HepG2 (cell line): Measurements from ENCODE around the gene BTBD7. TPM values are rescaled to one million over a fixed set of nuclear protein-coding genes. Genes with fewer than 3 reads are reported as not detected.

Source experiments
- ATAC-seq: fragments of 200-7000 bp; cut with Tn5 transposase; 3 replicates; pipeline ENCODE4 v1.9.1; 2020; ENCODE audit warnings: mild to moderate bottlenecking, moderate library complexity
- BruUV-seq: library from RNA; stranded (reverse); fragments of 400-500 nt; replicated peaks from 2 replicates; lab custom pipeline; 2021; lab: Mats Ljungman, UMichigan
- CTCF ChIA-PET: fragments of 300-600 bp; formaldehyde crosslinking; extraction: SDS; loops from one replicate; lab custom pipeline; 2021; ENCODE audit warnings: low total read pairs, inconsistent platforms, low intra/inter-chr PET ratio; lab: Yijun Ruan, JAX
- POLR2A ChIA-PET: fragments of 350-600 bp; sonication (Branson Sonifier 250); formaldehyde crosslinking; loops from one replicate; lab custom pipeline; 2020; ENCODE audit warnings: antibody characterized with exemption, inconsistent platforms; lab: Yijun Ruan, JAX
- DNase-seq: peaks from one replicate; pipeline ENCODE4 v3.0.0-alpha.2; 2015; ENCODE audit warnings: low spot score
- FAIRE-seq: peaks from 3 replicates; lab custom pipeline; 2011; peaks lifted over from hg19 to GRCh38; lab: Jason Lieb, UNC
- H2AFZ ChIP-seq: one replicate; pipeline ENCODE4 v1.6.1; 2011; ENCODE audit warnings: low read length, inconsistent platforms
- H3K27ac ChIP-seq: fragments of 300-600 bp; 3 replicates; pipeline ENCODE4 v1.8.0; 2011; ENCODE audit warnings: mixed run types, mild to moderate bottlenecking, mixed read lengths, low read length, inconsistent platforms; ENCODE audit not compliant: insufficient read depth; ENCODE audit errors: extremely low read length
- H3K27me3 ChIP-seq, 2 experiments: fragments of 200-600 bp in 1 of 2; 2 replicates in 1 of 2; 3 replicates in 1 of 2; pipeline versions ENCODE4 v1.6.0 to v1.8.0; 2011; ENCODE audit warnings: low read length in 2 of 2, mild to moderate bottlenecking in 2 of 2, moderate library complexity in 2 of 2, inconsistent platforms in 1 of 2; ENCODE audit not compliant: insufficient read depth in 2 of 2, control insufficient read depth in 1 of 2
- H3K36me3 ChIP-seq, 2 experiments: fragments of 200-600 bp in 1 of 2; replicated peaks in 1 of 2; 2 replicates in 1 of 2; 3 replicates in 1 of 2; pipeline versions ENCODE4 v1.5.1 to v1.8.0; 2011; ENCODE audit warnings: low read length in 2 of 2, inconsistent platforms in 1 of 2; ENCODE audit not compliant: insufficient read depth in 2 of 2, control insufficient read depth in 1 of 2
- H3K4me1 ChIP-seq: 2 replicates; pipeline ENCODE4 v1.5.1; 2012; ENCODE audit warnings: low read length, inconsistent platforms; ENCODE audit not compliant: insufficient read depth
- H3K4me2 ChIP-seq: 2 replicates; pipeline ENCODE4 v1.6.0; 2011; ENCODE audit warnings: low read depth, low read length, inconsistent platforms
- H3K4me3 ChIP-seq, 3 experiments: fragments of 200-600 bp in 1 of 3; sonication (generic), shearing (Covaris generic) in 1 of 3; replicated peaks in 1 of 3; 2 replicates each; pipeline ENCODE4 v1.5.1; 2011 to 2016; ENCODE audit warnings: low read length in 3 of 3, inconsistent platforms in 2 of 3, low read depth in 2 of 3, mild to moderate bottlenecking in 2 of 3, control low read depth in 1 of 3, mixed read lengths in 1 of 3; ENCODE audit not compliant: insufficient read depth in 1 of 3
- H3K79me2 ChIP-seq: one replicate; pipeline ENCODE4 v1.6.1; 2011; ENCODE audit warnings: low read length, inconsistent platforms; ENCODE audit not compliant: insufficient read depth
- H3K9ac ChIP-seq: 2 replicates; pipeline ENCODE4 v1.6.0; 2011; ENCODE audit warnings: mild to moderate bottlenecking, low read depth, low read length, inconsistent platforms; ENCODE audit not compliant: insufficient read depth
- H3K9me3 ChIP-seq: 2 replicates; pipeline ENCODE4 v1.5.1; 2012; ENCODE audit warnings: mild to moderate bottlenecking, low read length
- H4K20me1 ChIP-seq: 2 replicates; pipeline ENCODE4 v1.6.0; 2011; ENCODE audit warnings: inconsistent platforms, mild to moderate bottlenecking, low read length, moderate library complexity; ENCODE audit not compliant: insufficient read depth
- ATF5 ChIP-seq: sonication (generic); formaldehyde crosslinking; IDR thresholded peaks from 2 replicates; pipeline ENCODE4 v1.4.0; 2020; ENCODE audit warnings: mild to moderate bottlenecking, low read depth, missing genetic modification reagents
- ATF7 ChIP-seq, 2 experiments: fragments of 450-650 bp in 1 of 2; sonication (generic) in 1 of 2; formaldehyde crosslinking in 1 of 2; IDR thresholded peaks; 2 replicates each; pipeline versions ENCODE4 v1.4.0 to v1.6.1; 2016 to 2020; ENCODE audit warnings: antibody characterized with exemption in 1 of 2, mild to moderate bottlenecking in 1 of 2, missing genetic modification reagents in 1 of 2
- CENPX ChIP-seq: sonication (generic); formaldehyde crosslinking; IDR thresholded peaks from 2 replicates; pipeline ENCODE4 v1.9.0; 2021; ENCODE audit warnings: mild to moderate bottlenecking, missing genetic modification reagents, moderate library complexity
- CREM ChIP-seq, 2 experiments: sonication (generic) in 1 of 2; formaldehyde crosslinking in 1 of 2; IDR thresholded peaks; 2 replicates each; pipeline versions ENCODE4 v1.4.0 to v1.6.1; 2016 to 2020; ENCODE audit warnings: antibody characterized with exemption in 1 of 2, mild to moderate bottlenecking in 1 of 2, missing genetic modification reagents in 1 of 2
- FIP1L1 ChIP-seq: fragments of 200-400 bp; formaldehyde crosslinking; IDR thresholded peaks from 2 replicates; pipeline ENCODE4 v1.6.1; 2018; ENCODE audit warnings: low read depth, mild to moderate bottlenecking, low read length, moderate library complexity, borderline replicate concordance; ENCODE audit not compliant: insufficient read depth
- MTF1 ChIP-seq: sonication (generic); formaldehyde crosslinking; IDR thresholded peaks from 2 replicates; pipeline ENCODE4 v1.5.0; 2020; ENCODE audit warnings: missing genetic modification reagents
- PHF5A ChIP-seq: IDR thresholded peaks from one replicate; pipeline ENCODE4 v1.6.1; 2018; ENCODE audit warnings: low read depth, missing genetic modification reagents; ENCODE audit not compliant: unreplicated experiment
- RAD21 ChIP-seq: fragments of 450-650 bp; formaldehyde crosslinking; IDR thresholded peaks from 2 replicates; pipeline ENCODE4 v1.5.0; 2020; ENCODE audit warnings: mild to moderate bottlenecking
- RBFOX2 ChIP-seq: fragments of 200-400 bp; formaldehyde crosslinking; IDR thresholded peaks from 2 replicates; pipeline ENCODE4 v1.6.1; 2017; ENCODE audit warnings: low read depth, mild to moderate bottlenecking, low read length
- ZNF3 ChIP-seq: IDR thresholded peaks from 2 replicates; pipeline ENCODE4 v1.7.0; 2017; ENCODE audit warnings: inconsistent platforms
- ZNF329 ChIP-seq: sonication (generic); formaldehyde crosslinking; IDR thresholded peaks from 2 replicates; pipeline ENCODE4 v1.9.0; 2021; ENCODE audit warnings: low read depth, mild to moderate bottlenecking, missing genetic modification reagents
- ZNF512 ChIP-seq: sonication (generic); formaldehyde crosslinking; IDR thresholded peaks from 2 replicates; pipeline ENCODE4 v1.4.0; 2020; ENCODE audit warnings: mild to moderate bottlenecking, missing genetic modification reagents
- ZNF570 ChIP-seq: sonication (generic); formaldehyde crosslinking; IDR thresholded peaks from 2 replicates; pipeline ENCODE4 v1.4.0; 2020; ENCODE audit warnings: mild to moderate bottlenecking, missing genetic modification reagents, borderline replicate concordance
- ZNF580 ChIP-seq: IDR thresholded peaks from 2 replicates; pipeline ENCODE4 v1.6.1; 2016; ENCODE audit warnings: low read depth, borderline replicate concordance
- ZNF644 ChIP-seq: IDR thresholded peaks from 2 replicates; pipeline ENCODE4 v1.6.1; 2016; ENCODE audit warnings: low read depth
- WGBS: methylation state at CpG from one replicate; pipeline ENCODE4 v1.1.6; 2017; ENCODE audit warnings: low lambda C conversion rate; 5-methylcytosine and 5-hydroxymethylcytosine counted together
- in situ Hi-C: cut with HindIII; loops from 2 replicates; pipeline ENCODE4 v1.10.0; 2017; ENCODE audit warnings: low pct_unique_long_range_greater_than_20kb; ENCODE audit not compliant: extremely low pct_ligation_motif_present
- intact Hi-C: fragments of 100-400 bp; cut with micrococcal nuclease; formaldehyde crosslinking; loops from one replicate; pipeline ENCODE4 v1.10.0; 2022; ENCODE audit not compliant: unreplicated experiment
- polyA plus RNA-seq, 8 experiments: library from polyadenylated mRNA; depleted of rRNA in 3 of 8; stranded (reverse) in 7 of 8; unstranded in 1 of 8; fragments of >200 nt; fragmentation: Illumina TruSeq in 4 of 8; extraction: Trizol in 4 of 8; gene quantifications; 2 replicates each; pipeline versions ENCODE4 v1.2.1 to v1.2.3, GENCODE V29; 2011 to 2016; ENCODE audit warnings: low read depth in 4 of 8, missing spikeins in 1 of 8, mixed read lengths in 1 of 8; ENCODE audit not compliant: insufficient read depth in 1 of 8
- total RNA-seq, 5 experiments: library from RNA; depleted of rRNA; stranded (reverse); fragments of >200 nt; fragmentation: Illumina TruSeq; extraction: Trizol; gene quantifications; 2 replicates each; pipeline ENCODE4 v1.2.3, GENCODE V29; 2016; ENCODE audit warnings: low read depth in 1 of 5
- TF ChIP-seq, protein P1 (sequence below): sonication (generic); formaldehyde crosslinking; IDR thresholded peaks from 2 replicates; pipeline ENCODE4 v1.5.0; 2020; ENCODE audit warnings: mild to moderate bottlenecking, missing genetic modification reagents

BTBD7 gene
- total and polyA plus RNA-seq, 2 of the 13 experiments (the other 11 are each of a cell fraction or from before 2014, with no cell fraction given), result 11.6 to 15.2 TPM

- CTCF ChIA-PET, result no interaction called here
Observed at GRCh38 chr14:93369713-93370266, 37.0 kb upstream of the BTBD7 start.

DNA sequence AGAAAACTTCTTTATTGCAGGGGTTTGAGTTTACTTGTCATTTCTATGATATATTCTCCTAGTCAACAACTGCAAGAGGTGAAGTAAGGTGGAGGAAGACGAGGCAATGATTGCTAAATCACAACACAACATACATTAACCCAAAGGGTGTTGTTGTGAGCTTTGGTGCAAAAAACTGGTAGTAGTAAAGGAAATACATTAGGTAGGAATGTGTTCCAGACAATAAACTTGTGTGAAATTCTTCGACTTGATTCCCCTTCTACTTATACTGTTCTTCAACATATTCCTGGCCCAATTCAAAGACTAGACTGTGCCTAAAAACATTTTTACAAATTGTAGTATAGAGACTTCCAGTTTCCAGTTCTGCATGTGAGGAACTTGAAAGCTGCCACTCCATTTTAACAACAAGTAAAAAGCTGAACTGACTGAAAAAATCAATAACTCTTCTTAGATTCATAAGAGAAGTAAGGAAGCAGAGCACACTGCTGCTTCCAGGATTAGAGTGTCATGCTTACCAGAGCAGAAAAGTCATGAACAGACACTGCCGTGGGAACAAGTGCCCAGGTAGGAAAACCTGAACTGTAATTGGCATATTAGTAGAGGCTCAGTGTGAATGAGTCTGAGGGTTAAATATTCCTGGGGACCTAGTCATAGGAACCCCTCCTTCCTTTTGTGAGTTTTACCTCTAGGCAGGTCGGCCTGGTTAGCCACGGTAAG, 36.3 kb upstream of the BTBD7 start:
- 1% methylated on average over 5 of the region's 5 CpGs for WGBS
- H3K79me2 ChIP-seq, result no peaks in the 10 kb centered on the region
- POLR2A ChIA-PET, result no interaction called here
- no peaks in the 10 kb centered on the region for H4K20me1 ChIP-seq
- H3K4me3 ChIP-seq, result no peak overlapping the region
- ATAC-seq (no peak), DNase-seq (no peak), FAIRE-seq (no peak)
- no peak overlapping the region for H3K9ac ChIP-seq
- no peaks in the 10 kb centered on the region for H3K9me3 ChIP-seq
- intact Hi-C loops (no loop called here), in situ Hi-C loops (no loop called here)
- H3K27me3 ChIP-seq, result peaks cover 0 to 3% of the 10 kb centered on the region in 2 experiments; a peak in 1 of 5 replicates
- H3K36me3 ChIP-seq, result no peaks in the 10 kb centered on the region
- CTCF ChIA-PET, result no interaction called here
- no peak overlapping the region for H2AFZ ChIP-seq
- no peaks in the 10 kb centered on the region for H3K4me1 ChIP-seq
- H3K4me2 ChIP-seq, result no peak overlapping the region
- BruUV-seq, result no TSS peak
- no peak overlapping the region for H3K27ac ChIP-seq
- TF ChIP-seq, protein P1, sequence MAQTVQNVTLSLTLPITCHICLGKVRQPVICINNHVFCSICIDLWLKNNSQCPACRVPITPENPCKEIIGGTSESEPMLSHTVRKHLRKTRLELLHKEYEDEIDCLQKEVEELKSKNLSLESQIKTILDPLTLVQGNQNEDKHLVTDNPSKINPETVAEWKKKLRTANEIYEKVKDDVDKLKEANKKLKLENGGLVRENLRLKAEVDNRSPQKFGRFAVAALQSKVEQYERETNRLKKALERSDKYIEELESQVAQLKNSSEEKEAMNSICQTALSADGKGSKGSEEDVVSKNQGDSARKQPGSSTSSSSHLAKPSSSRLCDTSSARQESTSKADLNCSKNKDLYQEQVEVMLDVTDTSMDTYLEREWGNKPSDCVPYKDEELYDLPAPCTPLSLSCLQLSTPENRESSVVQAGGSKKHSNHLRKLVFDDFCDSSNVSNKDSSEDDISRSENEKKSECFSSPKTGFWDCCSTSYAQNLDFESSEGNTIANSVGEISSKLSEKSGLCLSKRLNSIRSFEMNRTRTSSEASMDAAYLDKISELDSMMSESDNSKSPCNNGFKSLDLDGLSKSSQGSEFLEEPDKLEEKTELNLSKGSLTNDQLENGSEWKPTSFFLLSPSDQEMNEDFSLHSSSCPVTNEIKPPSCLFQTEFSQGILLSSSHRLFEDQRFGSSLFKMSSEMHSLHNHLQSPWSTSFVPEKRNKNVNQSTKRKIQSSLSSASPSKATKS, result no peak
- no peak for TF ChIP-seq PHF5A (CRISPR knock-in tag)
- no peak for TF ChIP-seq RBFOX2
- TF ChIP-seq ZNF329, result no peak
- no peak for TF ChIP-seq ZNF580 (CRISPR knock-in tag)
- no peak for TF ChIP-seq RAD21
- no peak for TF ChIP-seq ZNF512 (CRISPR knock-in tag)
- TF ChIP-seq ZNF570 (CRISPR knock-in tag), result no peak

More at GRCh38 chr14:93369713-93370266, 37.0 kb upstream of the BTBD7 start:
- Histone ChIP-seq H3K4me3 (no peak overlapping the region), H3K36me3 (no peaks in the 10 kb centered on the region), H3K4me1 (no peaks in the 10 kb centered on the region)
- in situ Hi-C loops (no loop called here), intact Hi-C loops (no loop called here)
- no peak for ATAC-seq
- no TSS peak for BruUV-seq
- WGBS, result 48% methylated on average over 4 of the region's 4 CpGs
- TF ChIP-seq ZNF644 (no peak), CREM (IDR thresholded peaks at IDR 0.05) (no peak), CREM (CRISPR knock-in tag; IDR thresholded peaks at IDR 0.05) (no peak), ATF7 (IDR thresholded peaks at IDR 0.05) (no peak), ATF7 (CRISPR knock-in tag; IDR thresholded peaks at IDR 0.05) (no peak), ZNF3 (no peak), ATF5 (CRISPR knock-in tag) (no peak), MTF1 (CRISPR knock-in tag) (no peak), FIP1L1 (no peak), CENPX (CRISPR knock-in tag) (no peak)
- TF ChIP-seq, all 625 proteins: peak for 0
- DNase-seq (no peak), FAIRE-seq (no peak)
- Histone ChIP-seq H3K9me3 (no peaks in the 10 kb centered on the region), H3K27me3 (peaks cover 0 to 3% of the 10 kb centered on the region in 2 experiments; a peak in 1 of 5 replicates), H3K27ac (no peak overlapping the region), H4K20me1 (no peaks in the 10 kb centered on the region), H3K4me2 (no peak overlapping the region), H2AFZ (no peak overlapping the region), H3K79me2 (no peaks in the 10 kb centered on the region), H3K9ac (no peak overlapping the region)
- POLR2A ChIA-PET, result no interaction called here
